Measurements from ENCODE around the gene SMTNL2. TPM values are rescaled to one million over a fixed set of nuclear protein-coding genes. Genes with fewer than 3 reads are reported as not detected.
"Not testable (repeated sequence)": the region's sequence is repeated elsewhere in the genome, so short reads cannot be mapped to it uniquely, and the experiment has no call there.

The SMTNL2 gene
- total RNA-seq, 1 donor = not detected

- no peak overlapping the region for H3K4me3 ChIP-seq (ENCODE audit: low read depth, low read length)
- no peak for DNase-seq (ENCODE audit: low read depth)
- TF ChIP-seq, protein P1, sequence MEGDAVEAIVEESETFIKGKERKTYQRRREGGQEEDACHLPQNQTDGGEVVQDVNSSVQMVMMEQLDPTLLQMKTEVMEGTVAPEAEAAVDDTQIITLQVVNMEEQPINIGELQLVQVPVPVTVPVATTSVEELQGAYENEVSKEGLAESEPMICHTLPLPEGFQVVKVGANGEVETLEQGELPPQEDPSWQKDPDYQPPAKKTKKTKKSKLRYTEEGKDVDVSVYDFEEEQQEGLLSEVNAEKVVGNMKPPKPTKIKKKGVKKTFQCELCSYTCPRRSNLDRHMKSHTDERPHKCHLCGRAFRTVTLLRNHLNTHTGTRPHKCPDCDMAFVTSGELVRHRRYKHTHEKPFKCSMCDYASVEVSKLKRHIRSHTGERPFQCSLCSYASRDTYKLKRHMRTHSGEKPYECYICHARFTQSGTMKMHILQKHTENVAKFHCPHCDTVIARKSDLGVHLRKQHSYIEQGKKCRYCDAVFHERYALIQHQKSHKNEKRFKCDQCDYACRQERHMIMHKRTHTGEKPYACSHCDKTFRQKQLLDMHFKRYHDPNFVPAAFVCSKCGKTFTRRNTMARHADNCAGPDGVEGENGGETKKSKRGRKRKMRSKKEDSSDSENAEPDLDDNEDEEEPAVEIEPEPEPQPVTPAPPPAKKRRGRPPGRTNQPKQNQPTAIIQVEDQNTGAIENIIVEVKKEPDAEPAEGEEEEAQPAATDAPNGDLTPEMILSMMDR (IDR thresholded peaks at IDR 0.05; ENCODE audit: insufficient read depth, low read depth, low read length) = no peak
These were observed 1.3 kb downstream of the SMTNL2 start for GRCh38 chr17:4585638-4585994.

DNA sequence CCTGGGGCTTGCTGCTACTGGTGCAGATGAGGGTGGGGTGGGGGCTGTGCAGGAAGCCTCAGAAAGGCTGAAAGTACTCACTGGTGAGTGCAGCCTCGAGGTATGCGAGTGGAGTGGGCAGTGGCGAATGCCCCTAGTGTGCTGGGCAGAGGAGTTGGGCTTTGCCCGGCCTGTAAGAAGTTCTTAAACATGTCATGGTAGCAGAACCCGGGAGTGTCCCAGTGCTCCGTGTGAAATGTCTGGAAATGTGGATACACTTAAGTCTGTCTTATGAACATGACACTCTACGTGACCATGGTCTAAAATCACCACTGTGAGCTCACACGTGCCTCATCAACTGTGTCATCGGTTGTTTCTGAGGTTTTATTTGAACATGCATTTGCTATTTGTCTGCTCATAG, 1.7 kb downstream of the SMTNL2 start:
- TF ChIP-seq, protein P1 (IDR thresholded peaks at IDR 0.05; ENCODE audit: insufficient read depth, low read depth, low read length) = no peak
- DNase-seq (ENCODE audit: low read depth) = no peak
- no peak overlapping the region for H3K4me3 ChIP-seq (ENCODE audit: low read depth, low read length)

GRCh38 chr17:4587195-4587594, 2.9 kb downstream of the SMTNL2 start:
- DNase-seq (ENCODE audit: low read depth) = no peak
- H3K4me3 ChIP-seq (ENCODE audit: low read depth, low read length) = no peak overlapping the region
- TF ChIP-seq, protein P1 (IDR thresholded peaks at IDR 0.05; ENCODE audit: insufficient read depth, low read depth, low read length) = no peak

GRCh38 chr17:4587803-4588202, 3.5 kb downstream of the SMTNL2 start:
- no peak overlapping the region for H3K4me3 ChIP-seq (ENCODE audit: low read depth, low read length)
- peak; percentile 56 for DNase-seq (ENCODE audit: low read depth)
- TF ChIP-seq, protein P1 (IDR thresholded peaks at IDR 0.05; ENCODE audit: insufficient read depth, low read depth, low read length) = no peak

DNA sequence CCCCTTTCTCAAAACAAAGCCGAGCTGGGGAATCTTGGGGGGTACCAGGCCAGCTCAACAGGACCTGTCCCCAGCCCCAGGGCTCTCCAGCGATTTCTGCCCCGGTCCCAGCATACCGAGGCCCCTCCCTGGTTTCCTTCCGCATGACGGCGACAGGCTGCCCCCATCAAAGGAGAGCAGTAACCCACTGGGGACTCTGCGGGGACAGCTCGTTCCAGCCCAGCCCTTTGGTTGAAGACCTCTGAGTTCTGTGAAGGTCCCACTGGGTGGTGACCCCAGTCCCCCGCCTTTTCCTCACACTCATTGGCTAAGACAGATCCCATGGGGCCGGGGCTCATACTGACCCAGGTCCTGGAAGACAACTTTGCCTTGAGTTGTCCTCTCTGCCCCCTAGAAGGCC, 4.1 kb downstream of the SMTNL2 start:
- no peak overlapping the region for H3K4me3 ChIP-seq (ENCODE audit: low read depth, low read length)
- TF ChIP-seq, protein P1 (IDR thresholded peaks at IDR 0.05; ENCODE audit: insufficient read depth, low read depth, low read length) = no peak
- no peak for DNase-seq (ENCODE audit: low read depth)

DNA sequence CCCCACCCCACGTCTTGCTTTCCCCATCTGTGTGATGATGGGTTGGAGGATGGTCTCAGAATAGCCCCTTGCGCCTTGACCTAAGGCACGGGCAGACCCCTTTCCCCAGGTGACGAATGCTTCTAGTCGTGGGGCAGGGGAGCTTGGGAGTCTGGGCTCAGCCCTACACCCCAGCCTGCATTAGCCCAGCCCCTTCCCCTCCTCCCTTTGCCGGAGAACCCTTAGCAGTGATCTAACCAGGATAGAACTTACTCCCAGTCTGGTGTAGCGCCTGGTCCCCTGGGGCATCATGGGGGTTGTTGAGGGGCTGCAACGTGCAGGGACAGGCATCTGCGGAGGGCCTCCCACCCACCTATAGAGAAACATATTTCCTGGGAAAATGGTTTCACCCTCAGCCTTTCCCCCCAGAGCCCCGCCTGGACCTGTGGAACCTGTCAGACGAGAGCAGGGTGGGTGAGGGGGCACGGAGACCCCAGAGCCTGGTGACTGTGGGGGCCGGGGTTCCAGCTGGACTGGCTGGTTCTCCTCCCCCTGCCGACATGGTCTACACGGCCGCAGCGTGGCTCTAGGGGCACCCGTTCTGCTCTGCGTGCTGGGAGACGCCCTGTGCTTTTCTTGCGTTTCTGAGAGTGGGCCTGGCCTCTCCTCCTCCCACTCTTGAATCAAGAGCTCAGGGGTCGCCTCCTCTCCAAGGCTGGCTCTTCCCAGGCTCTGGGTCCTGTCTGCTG, 4.7 kb downstream of the SMTNL2 start:
- H3K4me3 ChIP-seq (ENCODE audit: low read depth, low read length) = no peak overlapping the region
- TF ChIP-seq, protein P1 (IDR thresholded peaks at IDR 0.05; ENCODE audit: insufficient read depth, low read depth, low read length) = no peak
- no peak for DNase-seq (ENCODE audit: low read depth)

- DNase-seq (ENCODE audit: low read depth); H3K4me3 ChIP-seq (ENCODE audit: low read depth, low read length): not testable (repeated sequence)
These were observed 5.7 kb downstream of the SMTNL2 start for GRCh38 chr17:4590042-4590441.
